GM21367 (cell line): Measurements from ENCODE around the gene S100A1.
"Not testable (repeated sequence)": the region's sequence is repeated elsewhere in the genome, so short reads cannot be mapped to it uniquely, and the experiment has no call there.

Source experiments
- ATAC-seq: cut with Tn5 transposase; IDR thresholded peaks from one replicate; pipeline ENCODE4 v1.9.1; 2021; ENCODE audit not compliant: unreplicated experiment

Gene S100A1

DNA sequence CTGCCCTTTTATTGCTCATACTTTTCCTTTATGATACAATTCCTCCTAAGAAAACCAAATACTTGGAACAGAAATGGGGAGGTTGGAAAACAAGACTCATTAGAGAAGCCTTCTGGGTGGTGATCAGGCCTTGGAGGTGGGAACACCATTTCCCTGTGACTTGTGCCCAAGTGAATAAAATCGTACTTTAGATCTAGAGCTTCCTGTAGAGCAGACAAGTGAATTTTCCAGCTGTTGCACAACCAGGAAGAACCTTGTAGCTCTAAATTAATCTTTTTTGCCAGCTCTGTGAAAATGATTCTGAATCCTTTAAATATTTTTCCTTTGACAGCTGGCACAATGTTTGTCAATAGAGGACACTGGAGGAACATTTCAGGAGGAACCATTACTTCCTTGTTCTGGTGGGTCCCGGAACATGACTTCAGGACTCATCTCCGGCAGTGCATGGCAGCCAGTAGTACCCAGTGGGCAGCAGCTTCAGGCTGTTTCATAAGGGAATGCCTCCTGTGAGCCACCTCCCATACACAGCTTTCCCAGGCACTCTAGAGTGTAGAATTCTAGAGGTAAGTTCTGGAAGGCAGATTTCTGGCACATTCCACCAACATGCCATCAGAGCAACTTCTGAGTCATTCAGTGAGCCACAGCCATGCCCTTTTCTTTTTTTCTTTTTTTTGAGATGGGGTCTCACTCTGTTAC, 24.7 kb downstream of the S100A1 start:
- no peak for ATAC-seq

DNA sequence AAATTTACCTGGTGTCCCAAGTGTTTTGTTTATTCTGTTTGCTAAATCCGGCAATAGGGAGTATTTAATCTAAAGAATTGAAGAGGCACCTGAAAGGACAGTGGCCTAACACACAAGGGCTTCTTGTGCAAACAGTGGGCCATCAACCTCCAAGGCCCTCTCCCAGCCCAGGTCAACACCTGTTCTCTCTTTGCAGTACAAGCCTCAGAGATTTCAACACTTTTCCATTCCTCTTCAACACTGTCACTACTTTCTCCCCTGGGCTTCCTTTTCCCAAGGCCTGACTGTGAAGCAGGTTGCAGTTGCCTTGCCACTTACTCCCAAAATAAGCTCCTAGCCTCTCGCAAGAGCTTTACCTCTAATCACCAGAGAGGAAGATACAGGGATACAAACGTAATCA, 27.1 kb downstream of the S100A1 start:
- no peak for ATAC-seq

DNA sequence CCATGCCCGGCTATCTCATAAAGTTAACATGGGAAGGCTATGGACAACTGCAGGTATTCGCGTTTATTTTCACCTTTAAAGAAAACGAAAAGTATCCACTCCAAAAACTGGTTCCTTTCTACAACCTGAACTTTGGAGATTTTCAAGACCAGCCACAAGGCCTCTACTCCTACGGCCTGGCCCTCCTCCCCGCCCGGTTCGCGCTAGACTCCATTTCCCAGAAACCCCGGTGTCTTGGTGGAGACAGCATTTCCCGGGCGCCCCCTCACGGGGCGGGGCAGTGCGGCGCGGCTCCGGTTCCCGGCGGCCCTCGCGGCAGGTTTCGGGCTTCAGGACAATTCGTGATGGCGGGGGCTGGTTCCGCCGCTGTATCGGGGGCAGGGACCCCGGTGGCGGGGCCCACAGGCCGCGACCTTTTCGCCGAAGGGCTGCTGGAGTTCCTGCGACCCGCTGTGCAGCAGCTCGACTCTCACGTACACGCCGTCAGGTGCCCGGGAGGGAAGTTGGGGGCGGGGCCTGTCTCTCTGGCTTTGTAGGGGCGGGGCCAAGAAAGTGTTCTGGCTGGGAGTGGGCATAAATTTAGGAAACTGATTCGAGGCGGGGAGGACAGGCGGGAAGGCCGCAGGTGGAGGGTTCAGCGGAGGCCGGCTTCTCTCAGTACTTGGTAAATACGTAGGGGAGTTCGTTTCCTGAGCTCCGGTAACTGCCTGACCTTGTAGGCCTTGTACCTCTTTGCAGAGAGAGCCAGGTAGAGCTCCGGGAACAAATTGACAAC, 30.4 kb downstream of the S100A1 start, which contains the start of gene SNAPIN:
SNAPIN (plus strand) TSS at position 304 of the 775 bp plus-strand sequence; CDS start at position 345, 41 bp downstream.
- ATAC-seq = peak; percentile 73

DNA sequence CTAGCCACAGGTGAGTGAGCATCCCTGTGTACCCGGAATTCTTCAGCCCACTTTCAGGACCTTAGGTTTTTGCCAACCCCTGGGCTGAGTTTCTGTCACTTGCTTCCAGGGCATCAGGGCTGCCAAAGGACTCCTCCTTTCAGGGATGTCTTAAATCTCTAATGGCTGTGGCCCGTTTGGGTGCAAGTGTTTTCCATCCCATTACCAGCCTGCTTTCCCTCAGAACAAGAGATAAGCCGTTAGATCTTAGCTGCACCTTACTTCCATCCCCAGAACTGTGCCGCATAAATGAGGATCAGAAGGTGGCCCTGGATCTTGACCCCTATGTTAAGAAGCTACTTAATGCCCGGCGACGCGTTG, 30.9 kb downstream of the S100A1 start:
- no peak for ATAC-seq

DNA sequence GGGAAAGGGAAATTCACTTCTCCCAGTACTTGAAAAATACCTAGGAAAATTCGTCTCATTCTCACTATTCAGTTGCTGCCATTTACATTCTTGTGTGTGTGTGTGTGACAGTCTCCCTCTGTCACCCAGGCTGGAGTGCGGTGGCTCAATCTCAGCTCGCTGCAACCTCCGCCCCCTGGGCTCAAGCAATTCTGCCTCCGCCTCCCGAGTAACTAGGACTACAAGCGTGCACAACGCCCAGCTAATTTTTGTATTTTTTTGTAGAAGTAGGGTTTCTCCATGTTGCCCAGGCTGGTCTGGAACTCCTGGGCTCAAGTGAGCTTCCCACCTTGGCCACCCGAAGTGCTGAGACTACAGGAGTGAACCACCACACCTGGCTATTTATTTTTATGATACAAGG, 31.4 kb downstream of the S100A1 start:
- ATAC-seq = no peak

DNA sequence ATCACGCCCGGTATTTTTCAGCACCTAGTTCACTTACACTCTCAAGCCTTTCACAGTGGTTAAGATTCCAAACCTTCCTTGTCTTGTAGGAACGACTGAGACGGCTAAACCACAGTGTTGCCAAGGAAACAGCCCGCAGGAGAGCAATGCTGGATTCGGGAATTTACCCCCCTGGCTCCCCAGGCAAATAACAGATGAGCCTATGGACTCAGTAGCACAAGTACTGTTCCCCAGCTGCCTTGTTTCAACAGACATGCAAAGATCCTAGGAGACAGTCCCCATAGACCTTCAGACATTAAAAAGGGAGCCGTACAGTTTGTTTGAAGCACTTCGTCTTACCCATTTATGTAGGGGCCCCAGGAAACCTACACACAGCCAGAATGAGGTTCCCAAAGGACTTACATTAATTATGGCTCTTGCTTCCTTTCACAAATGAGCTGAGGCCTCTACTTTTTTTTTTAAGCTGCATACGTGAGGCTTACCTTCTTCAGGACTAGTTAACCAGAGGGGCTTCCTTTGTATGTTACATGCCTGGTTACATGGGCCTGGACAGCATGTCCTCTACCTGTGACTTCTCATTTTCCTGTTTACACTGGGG, 33.0 kb downstream of the S100A1 start:
- ATAC-seq = no peak

DNA sequence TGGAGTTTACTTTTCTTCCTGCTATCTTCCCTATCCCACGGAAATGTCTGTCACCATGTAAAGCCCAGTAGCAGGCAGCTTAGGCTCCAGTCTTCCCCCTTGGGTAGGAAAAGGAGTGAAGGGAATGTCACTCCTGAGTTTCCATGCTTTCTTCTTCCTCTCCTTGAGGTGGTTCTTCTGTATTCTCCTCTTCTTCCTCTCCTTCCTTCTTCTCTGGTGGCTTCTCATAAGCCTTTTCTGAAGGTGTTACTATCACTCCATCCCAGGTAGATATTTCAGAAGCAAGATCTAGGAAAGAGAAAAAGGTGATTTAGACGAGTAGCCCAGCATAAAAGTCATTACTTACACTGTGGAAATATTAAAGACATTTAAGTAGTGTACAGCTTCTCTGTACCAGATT, 34.0 kb downstream of the S100A1 start:
- ATAC-seq = no peak

DNA sequence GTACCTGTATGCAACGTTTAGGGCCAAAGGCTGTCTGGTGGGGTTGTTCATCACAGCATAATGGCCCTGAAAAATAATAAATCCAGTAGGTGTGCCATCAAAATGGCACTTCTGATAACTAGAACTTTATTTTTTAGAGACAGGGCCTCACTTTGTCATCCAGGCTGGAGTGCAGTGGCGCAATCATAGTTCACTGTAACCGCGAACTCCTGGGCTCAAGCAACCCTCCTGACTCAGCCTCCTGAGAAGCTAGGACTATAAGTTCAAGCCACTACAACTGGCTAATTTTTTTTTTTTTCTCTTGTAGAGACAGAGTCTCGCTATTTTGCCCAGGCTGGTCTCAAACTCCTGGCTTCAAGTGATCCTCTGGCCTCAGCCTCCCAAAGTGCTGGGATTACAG, 35.0 kb downstream of the S100A1 start:
- ATAC-seq = no peak

DNA sequence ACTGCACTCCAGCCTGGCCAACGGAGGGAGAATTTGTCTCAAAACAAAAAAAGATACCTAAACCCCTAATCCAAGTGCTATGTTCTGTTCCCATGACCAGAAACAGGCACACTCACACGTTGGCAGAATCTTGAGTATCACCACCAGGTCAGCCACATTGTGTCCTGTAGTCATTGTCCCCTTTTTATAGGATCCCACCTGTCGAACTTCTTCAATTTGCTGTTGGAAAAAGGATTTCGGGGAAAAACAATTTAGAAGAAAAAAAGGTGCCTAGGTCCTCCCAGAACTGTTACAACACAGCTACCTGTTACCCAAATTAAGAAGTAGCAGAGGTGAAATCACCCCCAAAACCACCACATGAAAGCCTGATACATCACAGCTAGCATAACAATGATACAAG, 39.2 kb downstream of the S100A1 start:
- ATAC-seq = no peak

DNA sequence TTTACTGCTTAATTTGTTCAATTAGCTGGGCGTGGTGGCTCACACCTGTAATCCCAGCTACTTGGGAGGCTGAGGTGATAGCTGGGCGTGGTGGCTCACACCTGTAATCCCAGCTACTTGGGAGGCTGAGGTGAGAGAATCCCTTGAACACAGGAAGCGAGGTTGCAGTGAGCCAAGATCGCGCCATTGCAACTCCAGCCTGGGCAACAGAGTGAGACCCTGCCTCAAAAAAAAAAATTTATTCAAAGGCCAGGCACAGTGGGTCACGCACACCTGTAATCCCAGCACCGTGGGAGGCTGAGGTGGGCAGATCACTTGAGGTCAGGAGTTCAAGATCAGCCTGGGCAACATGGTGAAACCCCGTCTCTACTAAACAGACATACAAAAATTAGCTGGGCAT, 40.4 kb downstream of the S100A1 start:
- ATAC-seq = not testable (repeated sequence)

DNA sequence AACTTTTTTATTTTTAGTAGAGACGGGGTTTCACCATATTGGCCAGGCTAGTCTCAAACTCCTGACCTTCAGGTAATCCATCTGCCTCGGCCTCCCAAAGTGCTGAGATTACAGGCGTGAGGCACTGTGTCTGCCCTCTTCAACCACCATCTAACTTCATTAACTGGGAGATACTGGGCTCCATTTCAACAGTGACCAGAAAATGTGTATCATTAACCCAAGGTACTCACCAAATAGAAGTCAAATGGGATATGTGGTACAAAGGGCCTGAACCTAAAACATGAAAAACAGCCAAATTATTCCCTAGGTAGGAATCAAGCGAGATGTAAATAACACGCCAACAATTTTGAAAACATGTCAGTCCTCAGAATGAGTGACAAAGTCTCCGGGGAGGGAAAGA, 41.4 kb downstream of the S100A1 start:
- no peak for ATAC-seq

DNA sequence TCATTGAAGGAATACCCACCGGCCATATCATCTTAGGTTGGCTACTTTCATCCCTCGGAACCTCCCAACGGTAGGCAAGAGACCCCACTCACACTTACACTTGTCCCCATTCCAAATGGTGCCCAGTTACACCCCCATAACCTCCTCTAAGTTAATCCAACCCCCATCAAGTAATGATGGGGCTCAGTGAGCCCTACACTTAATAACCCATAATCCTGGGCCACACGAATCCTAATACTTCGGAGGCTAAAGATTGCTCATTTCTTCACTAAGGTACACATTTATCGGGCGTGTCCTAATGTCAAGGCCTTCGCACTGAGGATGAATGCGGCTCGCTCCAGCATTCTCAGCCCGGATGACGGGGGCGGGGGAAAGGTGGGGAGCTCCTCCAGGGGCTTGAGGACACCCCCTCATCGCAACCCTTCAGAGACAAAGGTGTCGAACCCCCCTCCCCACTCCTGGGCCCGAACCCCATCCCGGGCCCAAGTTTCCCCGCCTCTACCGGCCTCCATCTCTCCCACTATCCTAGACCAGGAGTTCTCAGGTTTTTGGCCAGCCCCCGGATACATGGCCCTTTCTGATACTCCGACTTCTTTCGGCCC, 42.1 kb downstream of the S100A1 start:
- ATAC-seq = no peak

DNA sequence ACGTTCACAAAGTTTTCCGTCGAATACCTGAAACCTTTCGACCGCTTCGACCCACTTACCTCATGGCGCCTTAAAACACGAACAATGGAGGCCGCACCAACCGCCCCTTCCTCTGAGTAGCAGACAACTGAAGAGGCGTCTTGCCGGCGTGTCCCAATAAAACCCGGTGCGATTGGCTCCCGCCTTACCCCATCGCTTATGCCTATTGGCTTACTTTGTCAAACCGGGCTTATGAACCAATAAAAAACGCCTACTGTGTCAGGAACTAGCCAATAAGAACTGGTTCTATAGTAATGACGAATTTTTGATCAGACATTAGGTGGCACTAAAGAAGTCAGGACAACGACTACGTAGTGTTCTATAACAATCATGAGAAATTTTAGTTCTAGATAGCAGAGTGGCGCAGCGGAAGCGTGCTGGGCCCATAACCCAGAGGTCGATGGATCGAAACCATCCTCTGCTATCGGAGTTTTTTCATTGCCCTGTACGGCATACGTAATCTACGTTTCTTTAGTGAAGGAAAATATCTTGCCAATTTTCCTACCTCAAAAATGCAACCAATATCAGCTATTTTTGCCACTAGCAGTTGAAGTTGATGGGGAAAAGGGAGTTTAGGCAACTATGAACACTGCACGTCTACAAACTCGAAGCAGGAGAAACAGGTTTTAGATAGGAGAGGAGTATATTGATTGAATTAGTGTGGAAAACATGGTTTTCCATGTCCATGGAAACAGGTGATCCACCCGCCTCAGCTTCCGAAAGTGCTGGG, 42.8 kb downstream of the S100A1 start, which contains the start of gene ILF2:
ILF2 (minus strand) TSS at position 135 of the 769 bp plus-strand sequence; CDS start at position 64, 71 bp downstream.
- peak; percentile 88 for ATAC-seq

DNA sequence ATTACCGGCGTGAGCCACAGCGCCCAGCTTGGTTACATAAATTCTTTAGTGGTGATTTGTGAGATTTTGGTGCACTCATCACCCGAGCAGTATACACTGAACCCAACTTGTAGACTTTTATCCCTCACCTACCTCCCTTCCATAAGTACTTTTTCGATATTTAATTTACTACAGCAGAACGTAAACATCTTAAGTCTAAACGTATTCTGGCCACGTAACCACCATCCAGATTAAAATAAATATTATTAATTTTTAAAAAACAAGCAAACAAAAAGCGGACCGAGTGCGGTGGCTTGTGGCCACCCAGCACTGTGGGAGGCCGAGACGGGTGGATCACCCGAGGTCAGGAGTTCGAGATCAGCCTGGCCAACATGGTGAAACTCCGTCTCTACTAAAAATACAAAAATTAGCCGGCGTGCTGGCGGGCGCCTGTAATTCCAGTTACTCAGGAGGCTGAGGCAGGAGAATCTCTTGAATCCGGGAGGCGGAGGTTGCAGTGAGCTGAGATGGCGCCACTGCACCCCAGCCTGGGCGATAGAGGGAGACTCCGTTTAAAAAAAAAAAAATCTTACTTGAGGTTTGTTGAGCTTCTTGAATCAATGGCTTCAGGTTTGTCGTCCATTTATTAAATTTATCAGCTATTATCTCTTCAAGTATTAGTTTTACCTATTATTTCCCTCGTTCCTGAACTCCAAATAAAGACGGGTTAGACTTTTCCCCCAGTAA, 43.6 kb downstream of the S100A1 start:
- ATAC-seq = peak; percentile 11

DNA sequence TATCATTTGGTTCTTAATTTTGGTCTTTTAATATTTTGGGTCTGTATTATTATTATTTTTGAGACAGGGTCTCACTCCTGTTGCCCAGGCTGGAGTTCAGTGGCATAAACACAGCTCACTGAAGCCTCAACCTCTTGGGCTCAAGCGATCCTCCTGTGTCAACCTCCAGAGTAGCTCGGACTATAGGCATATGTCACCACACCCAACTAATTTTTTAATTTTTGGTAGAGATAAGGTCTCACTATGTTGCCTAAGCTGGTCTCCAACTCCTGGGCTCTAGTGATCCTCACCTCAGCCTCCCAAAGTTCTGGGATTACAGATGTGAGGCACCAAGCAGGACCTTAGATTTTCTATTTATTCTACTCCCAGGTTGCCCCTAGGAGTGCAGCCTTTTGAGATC, 45.3 kb downstream of the S100A1 start:
- ATAC-seq = no peak

DNA sequence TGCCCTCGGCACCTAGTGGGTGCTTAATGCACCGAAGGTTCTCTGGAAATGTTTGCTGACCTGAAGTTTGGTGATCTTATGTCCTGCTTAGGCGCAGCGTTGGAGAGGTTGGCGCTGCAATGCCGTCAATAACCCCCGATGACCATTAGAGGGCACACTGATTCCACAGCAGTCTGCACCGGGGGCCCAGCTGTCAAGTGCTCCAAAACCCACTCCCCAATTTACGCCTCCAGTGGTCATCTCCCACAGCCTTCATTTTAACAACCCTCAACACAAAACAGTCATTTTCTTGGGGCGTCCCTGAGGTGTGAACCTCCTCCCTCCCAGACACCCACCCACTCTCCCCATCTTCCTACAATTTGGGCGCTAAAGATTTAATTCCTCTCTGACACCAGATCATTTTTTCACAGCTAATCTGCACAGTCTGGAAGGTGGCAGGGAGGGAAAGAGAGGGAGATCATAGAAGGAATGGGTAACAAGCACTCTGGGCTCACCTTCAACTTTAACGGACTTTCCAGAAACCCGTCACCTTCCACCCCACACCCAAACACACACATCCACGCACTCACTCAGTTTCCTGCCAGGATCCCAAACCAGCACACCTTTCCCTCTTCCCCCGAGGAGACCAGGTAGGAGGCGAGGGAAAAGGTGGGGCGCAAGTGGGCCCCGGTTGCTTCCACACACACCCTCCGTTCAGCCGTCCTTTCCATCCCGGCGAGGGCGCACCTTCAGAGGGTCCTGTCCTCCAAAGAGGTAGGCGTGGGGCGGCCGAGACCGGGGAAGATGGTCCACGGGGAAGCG, 49.7 kb downstream of the S100A1 start:
- ATAC-seq = no peak

DNA sequence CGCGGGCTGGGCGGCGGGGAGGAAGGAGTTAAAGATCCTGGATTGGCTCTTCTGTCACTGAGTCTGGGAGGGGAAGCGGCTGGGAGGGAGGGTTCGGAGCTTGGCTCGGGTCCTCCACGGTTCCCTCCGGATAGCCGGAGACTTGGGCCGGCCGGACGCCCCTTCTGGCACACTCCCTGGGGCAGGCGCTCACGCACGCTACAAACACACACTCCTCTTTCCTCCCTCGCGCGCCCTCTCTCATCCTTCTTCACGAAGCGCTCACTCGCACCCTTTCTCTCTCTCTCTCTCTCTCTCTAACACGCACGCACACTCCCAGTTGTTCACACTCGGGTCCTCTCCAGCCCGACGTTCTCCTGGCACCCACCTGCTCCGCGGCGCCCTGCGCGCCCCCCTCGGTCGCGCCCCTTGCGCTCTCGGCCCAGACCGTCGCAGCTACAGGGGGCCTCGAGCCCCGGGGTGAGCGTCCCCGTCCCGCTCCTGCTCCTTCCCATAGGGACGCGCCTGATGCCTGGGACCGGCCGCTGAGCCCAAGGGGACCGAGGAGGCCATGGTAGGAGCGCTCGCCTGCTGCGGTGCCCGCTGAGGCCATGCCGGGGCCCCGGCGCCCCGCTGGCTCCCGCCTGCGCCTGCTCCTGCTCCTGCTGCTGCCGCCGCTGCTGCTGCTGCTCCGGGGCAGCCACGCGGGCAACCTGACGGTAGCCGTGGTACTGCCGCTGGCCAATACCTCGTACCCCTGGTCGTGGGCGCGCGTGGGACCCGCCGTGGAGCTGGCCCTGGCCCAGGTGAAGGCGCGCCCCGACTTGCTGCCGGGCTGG, 50.5 kb downstream of the S100A1 start, which contains the start of gene NPR1:
NPR1 (plus strand) TSS at position 170 of the 818 bp plus-strand sequence; CDS start at position 591, 421 bp downstream.
- ATAC-seq = no peak

DNA sequence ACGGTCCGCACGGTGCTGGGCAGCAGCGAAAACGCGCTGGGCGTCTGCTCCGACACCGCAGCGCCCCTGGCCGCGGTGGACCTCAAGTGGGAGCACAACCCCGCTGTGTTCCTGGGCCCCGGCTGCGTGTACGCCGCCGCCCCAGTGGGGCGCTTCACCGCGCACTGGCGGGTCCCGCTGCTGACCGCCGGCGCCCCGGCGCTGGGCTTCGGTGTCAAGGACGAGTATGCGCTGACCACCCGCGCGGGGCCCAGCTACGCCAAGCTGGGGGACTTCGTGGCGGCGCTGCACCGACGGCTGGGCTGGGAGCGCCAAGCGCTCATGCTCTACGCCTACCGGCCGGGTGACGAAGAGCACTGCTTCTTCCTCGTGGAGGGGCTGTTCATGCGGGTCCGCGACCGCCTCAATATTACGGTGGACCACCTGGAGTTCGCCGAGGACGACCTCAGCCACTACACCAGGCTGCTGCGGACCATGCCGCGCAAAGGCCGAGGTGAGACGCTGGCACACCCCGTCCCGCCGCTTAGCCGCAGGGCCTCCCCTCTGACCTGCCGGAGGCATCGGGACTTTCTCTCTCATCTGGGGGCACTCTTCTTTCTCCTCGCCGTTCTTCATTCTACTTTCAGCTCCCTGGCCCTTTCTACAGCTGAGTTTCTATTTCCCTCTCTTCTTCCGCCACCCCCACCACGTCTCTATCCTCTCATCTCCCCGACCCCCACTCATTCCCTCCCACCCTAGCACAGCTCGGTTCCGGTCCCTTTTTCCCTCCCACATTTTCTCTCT, 51.3 kb downstream of the S100A1 start:
- ATAC-seq = no peak
